MM.1S (cell line): ENCODE data around the gene ESD.

Experiments used
- CTCF ChIP-seq: fragments of 300-600 bp; sonication (generic); IDR thresholded peaks from 2 replicates; pipeline ENCODE4 v1.5.1; 2016; ENCODE audit warnings: antibody characterized with exemption, low read length, mixed read lengths
- EZH2 ChIP-seq: fragments of 300-600 bp; sonication (generic); optimal IDR thresholded peaks from 2 replicates; pipeline ENCODE3; 2017; ENCODE audit warnings: low read depth, mild to moderate bottlenecking, antibody characterized with exemption, low read length, mixed read lengths

GRCh38 chr13:46749951-46750350 is 47.0 kb downstream of the ESD start:
- TF ChIP-seq CTCF = no peak
- TF ChIP-seq EZH2 = no peak
